Effector memory CD4-positive, alpha-beta T cell (primary cell): ENCODE data around the gene CNR2.
"Not testable (repeated sequence)": the region's sequence is repeated elsewhere in the genome, so short reads cannot be mapped to it uniquely, and the experiment has no call there.

Experiments used
- DNase-seq, 3 donors: peaks; one replicate each; pipeline ENCODE4 v3.0.0-alpha.2; 2020
- H3K27ac ChIP-seq: 2 replicates; pipeline ENCODE4 v1.7.0; 2013; ENCODE audit warnings: mild to moderate bottlenecking, low read length, moderate library complexity; ENCODE audit not compliant: insufficient read depth, poor library complexity, severe bottlenecking
- H3K27me3 ChIP-seq: replicated peaks from 2 replicates; pipeline ENCODE4 v1.7.0; 2013; ENCODE audit warnings: mild to moderate bottlenecking, low read length; ENCODE audit not compliant: insufficient read depth, control insufficient read depth, poor library complexity, severe bottlenecking
- H3K36me3 ChIP-seq: 2 replicates; pipeline ENCODE4 v1.7.0; 2013; ENCODE audit warnings: mild to moderate bottlenecking, low read length, moderate library complexity; ENCODE audit not compliant: control insufficient read depth, insufficient read depth
- H3K4me1 ChIP-seq: 2 replicates; pipeline ENCODE4 v1.7.0; 2013; ENCODE audit warnings: low read length, mild to moderate bottlenecking; ENCODE audit not compliant: control insufficient read depth, insufficient read depth, poor library complexity, severe bottlenecking
- H3K4me3 ChIP-seq: 2 replicates; pipeline ENCODE4 v1.7.0; 2013; ENCODE audit warnings: low read length, low read depth, mild to moderate bottlenecking; ENCODE audit not compliant: insufficient read depth, poor library complexity, severe bottlenecking
- H3K9me3 ChIP-seq: 2 replicates; pipeline ENCODE4 v1.7.0; 2013; ENCODE audit warnings: mild to moderate bottlenecking, low read length, moderate library complexity; ENCODE audit not compliant: control insufficient read depth
- total RNA-seq, 3 donors: gene quantifications; one replicate each; lab custom pipeline; 2026; lab: John Stamatoyannopoulos, UW

The CNR2 gene
- total RNA-seq = 0 to 5.8 (median 0.17) reads per million in 3 donors

DNA sequence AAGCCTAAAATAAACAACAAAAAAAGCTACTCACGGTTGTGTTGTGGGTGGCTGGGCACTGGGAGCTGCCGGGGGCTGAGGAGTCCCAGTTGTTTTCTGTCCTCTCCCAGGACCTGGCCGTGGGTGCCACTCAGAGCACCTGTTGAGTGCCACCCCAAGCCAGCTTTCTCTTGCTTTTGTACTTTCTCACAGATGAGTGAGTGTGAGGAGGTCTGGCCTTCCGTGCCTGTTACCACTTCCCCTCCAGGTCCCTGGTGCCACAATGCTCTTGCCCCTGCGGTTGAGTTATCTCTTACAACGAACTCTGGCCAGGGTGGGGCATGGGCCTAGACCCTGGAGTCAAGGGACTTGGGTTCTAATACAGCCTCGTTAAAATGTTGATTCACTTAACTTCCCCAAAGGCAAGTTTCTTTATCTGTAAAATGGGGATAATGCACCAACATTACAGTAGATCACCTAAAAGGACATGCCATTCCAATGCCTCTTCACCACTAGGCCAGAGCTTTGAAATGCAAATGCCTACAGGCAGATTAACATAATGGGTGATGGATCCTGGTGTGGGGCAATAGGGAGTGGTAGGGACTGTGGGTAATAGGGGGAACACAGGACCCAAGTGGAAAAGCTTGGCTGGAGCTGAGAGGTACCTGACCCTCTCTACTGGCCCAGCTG lies at the start of gene CNR2:
Gene CNR2, minus strand, starts transcription at position 151 of the 669 bp plus-strand sequence. CDS start 37,745 bp downstream, outside the sequence.
- no peaks in the 10 kb centered on the region for H3K4me1 ChIP-seq
- H3K27ac ChIP-seq = no peak within 1 kb of the TSS
- peaks cover 3% of the 10 kb centered on the region for H3K27me3 ChIP-seq
- H3K9me3 ChIP-seq = no peaks in the 10 kb centered on the region
- no peak within 1 kb of the TSS for H3K4me3 ChIP-seq
- no peaks in the 10 kb centered on the region for H3K36me3 ChIP-seq
- DNase-seq = no peak

DNA sequence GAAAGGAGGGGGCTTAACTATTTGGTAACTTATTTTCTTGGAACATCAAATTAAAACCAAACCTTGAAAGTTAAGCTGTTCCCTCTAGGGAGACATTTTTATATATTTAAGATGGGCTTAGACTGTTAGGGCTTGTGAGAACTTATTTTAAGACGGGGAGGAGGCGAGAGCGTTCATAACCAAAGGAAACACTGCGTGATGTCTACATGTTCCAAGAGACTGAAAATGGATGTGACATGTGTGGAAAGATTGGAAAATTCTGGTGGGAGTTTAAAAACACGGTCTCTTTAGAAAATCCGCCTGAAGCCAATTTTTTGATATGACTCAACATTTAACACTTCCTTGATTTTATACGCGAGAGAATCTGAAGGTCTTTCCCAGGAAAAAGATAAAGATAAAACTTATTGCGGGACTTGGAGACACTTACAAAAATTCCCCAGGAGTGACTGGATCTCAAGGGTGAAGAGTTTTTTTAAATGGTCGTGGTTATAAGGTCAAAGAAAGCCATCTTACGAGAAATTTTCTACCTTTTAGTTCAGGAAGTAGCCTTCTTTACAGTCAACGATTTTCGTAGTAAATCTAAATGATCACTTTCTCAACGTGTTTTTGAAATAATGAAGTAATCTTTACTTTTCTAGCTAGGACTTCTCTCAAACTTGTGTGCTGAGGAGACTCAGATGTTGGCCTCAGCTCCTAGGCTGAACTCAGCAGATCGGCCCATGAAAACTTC lies 47.3 kb upstream of the CNR2 start:
- no peaks in the 10 kb centered on the region for H3K9me3 ChIP-seq
- peak overlapping the region; percentile 95 for H3K27ac ChIP-seq
- DNase-seq = no peak
- H3K36me3 ChIP-seq = peaks cover 3% of the 10 kb centered on the region
- H3K27me3 ChIP-seq = no peaks in the 10 kb centered on the region
- no peaks in the 10 kb centered on the region for H3K4me1 ChIP-seq
- peak overlapping the region; percentile 88 for H3K4me3 ChIP-seq

DNA sequence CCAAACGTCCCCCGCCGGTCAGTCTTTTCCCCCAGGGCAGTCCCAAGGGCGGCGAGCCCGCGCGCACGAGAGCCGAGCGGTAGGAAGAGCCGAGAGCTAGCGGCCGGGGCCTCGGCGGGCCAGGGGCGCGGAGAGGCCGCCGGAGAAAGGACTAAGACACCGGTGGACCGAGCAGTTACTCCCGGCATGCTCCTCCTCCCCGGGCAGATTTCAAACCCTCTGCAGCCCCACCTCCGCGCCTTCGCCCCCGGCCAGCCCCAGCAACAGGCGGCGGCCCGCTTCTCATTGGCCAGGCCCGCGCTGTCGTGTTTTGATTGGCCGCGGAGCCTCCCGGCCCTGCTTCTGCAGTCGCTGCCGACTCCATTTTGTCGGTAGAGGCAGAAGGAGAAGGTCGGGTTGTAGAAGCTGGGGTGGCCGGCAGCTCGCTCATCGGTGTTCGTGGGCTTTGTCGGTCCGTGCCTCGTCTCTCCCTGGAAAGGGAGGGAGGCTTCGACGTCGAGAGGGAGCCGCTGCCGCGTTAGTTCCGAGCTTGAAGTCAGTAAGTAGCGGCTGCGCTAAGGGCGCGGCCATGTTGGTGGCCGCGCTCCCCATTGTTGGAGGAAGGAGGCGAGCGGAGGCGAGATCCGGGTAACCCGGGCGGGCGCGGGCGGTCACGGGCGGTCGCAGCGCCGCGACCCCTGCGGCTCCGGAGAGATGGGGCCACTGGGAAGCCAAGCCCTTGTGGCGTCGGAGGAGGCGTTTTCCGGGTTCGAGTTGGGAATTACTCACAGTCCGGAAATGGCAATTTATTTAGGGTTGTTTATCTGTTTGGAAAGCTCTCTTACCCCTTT lies 46.5 kb upstream of the CNR2 start, which contains the start of gene PNRC2:
Gene PNRC2, plus strand, starts transcription at position 368 of the 830 bp plus-strand sequence. CDS start 1,630 bp downstream, outside the sequence.
- H3K4me1 ChIP-seq = no peaks in the 10 kb centered on the region
- H3K9me3 ChIP-seq = no peaks in the 10 kb centered on the region
- peak within 1 kb of the TSS; percentile 88 for H3K4me3 ChIP-seq
- H3K27me3 ChIP-seq = no peaks in the 10 kb centered on the region
- peak within 1 kb of the TSS; percentile 95 for H3K27ac ChIP-seq
- H3K36me3 ChIP-seq = peaks cover 3% of the 10 kb centered on the region
- peak; percentile 90 to 94 (median 93) for DNase-seq

DNA sequence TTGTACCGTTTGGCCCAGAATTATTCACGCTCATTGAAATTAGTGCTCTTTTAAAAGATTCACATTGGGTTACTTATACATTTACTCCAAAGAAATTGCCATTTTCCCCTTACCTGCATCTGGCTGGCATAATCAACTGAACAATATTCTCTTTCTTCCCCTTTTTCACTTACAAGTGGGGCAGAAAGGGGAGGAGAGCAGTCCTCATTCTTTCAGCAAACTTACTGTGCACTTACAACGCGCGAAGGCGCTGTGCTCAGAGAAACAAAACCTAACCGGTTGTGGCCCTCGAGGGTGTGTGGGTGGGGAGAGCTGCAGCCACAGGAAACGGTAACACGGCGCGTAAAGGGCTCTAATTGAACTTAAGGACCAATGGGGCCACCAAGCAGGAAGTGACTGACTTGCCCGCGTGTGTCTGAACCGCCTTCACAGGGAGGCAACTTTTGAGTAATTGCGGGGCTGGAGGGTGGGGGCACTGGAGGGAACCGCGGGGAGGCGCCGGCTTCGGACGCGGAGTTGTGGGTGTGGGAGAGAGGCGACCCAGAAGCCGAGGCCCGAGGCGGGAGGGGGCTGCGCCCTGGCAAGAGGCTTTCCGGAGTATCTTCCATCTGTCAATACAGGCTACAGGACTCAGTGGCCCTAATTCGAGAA lies 45.8 kb upstream of the CNR2 start:
- Histone ChIP-seq H3K27ac (peak overlapping the region; percentile 95), H3K9me3 (no peaks in the 10 kb centered on the region), H3K4me3 (peak overlapping the region; percentile 88), H3K27me3 (no peaks in the 10 kb centered on the region), H3K4me1 (no peaks in the 10 kb centered on the region), H3K36me3 (peaks cover 3% of the 10 kb centered on the region)
- peak; percentile 85 to 88 (median 86) for DNase-seq

DNA sequence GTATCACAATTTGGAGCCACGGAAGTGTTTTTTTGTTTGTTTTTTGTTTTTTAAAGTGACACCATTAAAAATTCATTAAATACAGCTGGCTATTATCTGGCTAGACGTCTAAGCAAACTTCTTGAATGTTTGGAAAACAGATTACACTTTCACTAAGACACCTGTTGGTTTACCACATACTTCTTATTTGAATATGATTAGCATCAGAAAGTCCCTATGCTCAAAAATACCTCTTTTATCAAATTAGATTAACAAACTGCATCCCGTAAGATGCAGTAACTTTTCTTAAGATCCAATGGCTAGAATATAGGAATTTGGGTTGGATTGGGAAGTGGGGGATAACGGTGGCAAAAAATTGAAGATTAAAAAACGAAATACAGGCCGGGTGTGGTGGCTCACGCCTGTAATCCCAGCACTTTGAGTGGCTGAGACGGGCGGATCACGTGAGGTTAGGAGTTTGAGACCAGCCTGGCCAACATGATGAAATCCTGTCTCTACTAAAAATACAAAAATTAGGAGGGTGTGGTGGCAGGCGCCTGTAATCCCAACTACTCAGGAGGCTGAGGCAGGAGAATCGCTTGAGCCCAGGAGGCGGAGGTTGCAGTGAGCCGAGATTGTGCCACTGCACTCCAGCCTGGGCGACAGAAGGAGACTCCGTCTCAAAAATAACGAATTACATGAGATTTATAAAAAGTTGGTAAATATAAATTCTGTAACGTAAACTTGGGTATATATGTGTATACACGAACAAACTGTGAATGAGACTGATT lies 45.1 kb upstream of the CNR2 start:
- not testable (repeated sequence) for H3K36me3 ChIP-seq, H3K9me3 ChIP-seq, H3K4me1 ChIP-seq, H3K27me3 ChIP-seq, H3K4me3 ChIP-seq, DNase-seq
- H3K27ac ChIP-seq = peak overlapping the region; percentile 95

DNA sequence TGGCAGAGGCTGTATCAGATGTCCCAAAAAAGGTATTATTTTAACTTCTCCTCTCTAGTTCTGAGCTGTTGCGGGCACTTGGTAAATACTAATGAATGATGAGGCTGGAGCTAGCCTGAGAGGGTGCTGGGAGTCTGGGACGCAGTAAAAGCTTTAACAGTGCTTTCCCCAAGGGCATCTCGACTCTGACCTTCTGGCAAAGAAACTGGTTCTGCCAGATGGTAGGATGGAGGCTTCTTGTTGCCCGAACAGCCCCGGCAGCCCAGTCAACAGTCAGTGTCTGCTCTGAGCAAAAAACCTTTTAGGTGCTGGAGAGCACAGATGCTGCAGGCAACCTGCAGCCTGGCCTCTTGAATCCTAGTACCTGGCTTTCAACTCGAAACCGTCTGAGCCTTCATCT lies 43.9 kb upstream of the CNR2 start:
- Histone ChIP-seq H3K27me3 (no peaks in the 10 kb centered on the region), H3K9me3 (no peaks in the 10 kb centered on the region), H3K4me3 (no peak overlapping the region), H3K4me1 (no peaks in the 10 kb centered on the region), H3K36me3 (no peaks in the 10 kb centered on the region), H3K27ac (no peak overlapping the region)
- no peak for DNase-seq

DNA sequence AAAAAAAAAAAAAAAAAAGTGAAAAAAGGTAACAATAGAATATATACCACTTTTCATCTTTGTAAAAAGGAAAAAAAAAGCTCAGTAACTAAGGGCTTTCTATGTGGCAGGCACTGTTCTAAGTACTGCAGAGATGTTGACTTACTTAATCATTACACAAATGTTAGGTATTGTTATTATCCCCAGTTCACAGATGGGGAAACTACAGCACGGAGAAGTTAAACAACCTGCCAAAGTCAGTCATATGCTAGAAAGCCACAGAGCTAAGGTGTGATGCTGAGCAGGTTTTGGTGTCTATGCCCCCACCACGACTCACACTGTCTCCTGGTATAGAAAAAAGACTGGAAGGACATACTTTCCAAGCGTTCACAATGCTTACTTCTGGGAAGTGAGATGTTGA lies 39.9 kb upstream of the CNR2 start:
- Histone ChIP-seq H3K27ac (no peak overlapping the region), H3K4me1 (no peaks in the 10 kb centered on the region), H3K36me3 (no peaks in the 10 kb centered on the region), H3K27me3 (no peaks in the 10 kb centered on the region), H3K9me3 (no peaks in the 10 kb centered on the region), H3K4me3 (no peak overlapping the region)
- no peak for DNase-seq

DNA sequence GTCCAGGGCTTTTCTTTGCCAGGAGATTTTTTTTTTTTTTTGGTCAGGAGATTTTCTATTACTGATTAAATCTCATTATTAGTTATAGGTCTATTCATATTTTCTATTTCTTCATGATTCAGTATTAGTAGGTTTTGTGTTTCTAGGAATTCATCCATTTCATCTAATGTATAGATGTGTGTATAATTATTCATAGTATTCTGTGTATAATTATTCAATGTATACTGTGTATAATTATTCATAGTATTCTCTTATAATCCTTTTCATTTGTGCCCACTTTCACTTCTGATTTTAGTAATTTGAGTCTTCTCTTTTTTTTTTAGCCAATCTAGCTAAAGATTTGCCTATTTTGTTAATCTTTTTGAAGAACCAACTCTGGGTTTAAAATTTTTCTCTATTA lies 34.2 kb upstream of the CNR2 start:
- Histone ChIP-seq H3K27ac (no peak overlapping the region), H3K9me3 (no peaks in the 10 kb centered on the region), H3K36me3 (no peaks in the 10 kb centered on the region), H3K27me3 (no peaks in the 10 kb centered on the region), H3K4me1 (no peaks in the 10 kb centered on the region), H3K4me3 (no peak overlapping the region)
- DNase-seq = no peak
